ENCODE measurements around the gene CD244. TPM values are rescaled to one million over a fixed set of nuclear protein-coding genes. Genes with fewer than 3 reads are reported as not detected.
"Not testable (repeated sequence)": the region's sequence is repeated elsewhere in the genome, so short reads cannot be mapped to it uniquely, and the experiment has no call there.

The CD244 gene, protein sequence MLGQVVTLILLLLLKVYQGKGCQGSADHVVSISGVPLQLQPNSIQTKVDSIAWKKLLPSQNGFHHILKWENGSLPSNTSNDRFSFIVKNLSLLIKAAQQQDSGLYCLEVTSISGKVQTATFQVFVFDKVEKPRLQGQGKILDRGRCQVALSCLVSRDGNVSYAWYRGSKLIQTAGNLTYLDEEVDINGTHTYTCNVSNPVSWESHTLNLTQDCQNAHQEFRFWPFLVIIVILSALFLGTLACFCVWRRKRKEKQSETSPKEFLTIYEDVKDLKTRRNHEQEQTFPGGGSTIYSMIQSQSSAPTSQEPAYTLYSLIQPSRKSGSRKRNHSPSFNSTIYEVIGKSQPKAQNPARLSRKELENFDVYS
- under 1 TPM; 0.10 to 0.33 (median 0.21) TPM for polyA plus RNA-seq (ENCODE audit: insufficient read length in 4 of 4)

DNA sequence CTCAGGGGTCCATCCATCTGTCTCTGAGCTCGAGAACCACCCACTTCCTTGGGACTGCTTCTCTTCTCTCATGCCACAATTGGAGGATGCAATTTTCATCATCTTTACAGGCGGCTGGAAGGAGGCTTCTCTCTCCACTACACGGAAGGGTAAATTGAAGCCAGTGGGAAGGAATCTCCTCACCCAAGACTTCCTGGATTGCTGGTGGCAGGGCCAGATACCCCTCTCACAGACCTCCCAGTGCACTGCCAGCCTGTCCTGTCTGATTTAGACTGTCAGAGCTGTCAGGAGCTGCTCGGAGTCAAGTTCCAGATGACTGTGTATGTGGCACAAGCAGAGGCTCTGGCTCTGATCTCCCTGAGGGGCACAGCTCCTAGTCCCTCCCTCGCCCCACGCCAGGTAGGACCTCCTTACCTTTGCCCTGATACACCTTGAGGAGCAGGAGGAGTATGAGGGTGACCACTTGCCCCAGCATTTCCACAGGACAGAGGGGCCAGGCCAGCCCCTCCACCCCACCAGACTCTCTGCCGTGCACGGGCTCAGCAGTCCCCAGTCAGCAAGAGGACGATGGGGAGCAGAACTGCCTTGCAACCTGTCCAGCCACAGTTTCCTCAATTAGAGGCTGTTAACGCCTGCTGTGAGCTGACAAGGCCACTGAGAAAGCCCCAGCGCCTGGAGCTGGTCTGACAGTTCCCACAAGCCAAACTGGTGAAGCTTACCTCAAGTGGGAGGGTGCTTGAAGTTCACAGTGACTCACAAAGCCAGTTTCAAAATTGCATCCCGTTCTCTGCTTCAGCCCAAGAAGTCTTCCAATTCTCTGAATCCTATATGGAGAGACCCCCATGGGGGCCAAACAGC is at the start of gene CD244:
TSS of gene CD244 (minus strand) at position 685 of the 858 bp plus-strand sequence. CDS start at position 475, 210 bp downstream.
- DNase-seq (ENCODE audit: low read depth in 4 of 4, low spot score in 3 of 4) = no peak

DNA sequence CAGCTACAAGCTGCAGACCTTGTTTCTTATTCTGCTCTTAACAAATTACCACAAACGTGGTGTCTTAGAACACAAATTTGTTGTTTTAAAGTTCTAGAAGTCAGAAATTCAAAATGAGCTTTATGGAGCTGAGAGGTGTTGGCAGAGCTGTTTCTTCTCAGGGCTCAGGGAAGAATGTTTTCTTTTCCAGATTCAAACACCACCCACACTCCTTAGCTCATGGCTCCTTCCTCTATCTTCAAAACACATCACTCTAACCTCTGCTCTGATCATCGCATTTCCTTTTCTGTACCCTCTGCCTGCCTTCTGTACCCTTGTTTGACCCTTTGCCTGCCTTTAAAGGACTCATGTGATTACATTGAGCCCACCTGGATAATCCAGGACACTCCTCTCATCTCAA is 49.2 kb upstream of the CD244 start:
- no peak for DNase-seq (ENCODE audit: low read depth in 4 of 4, low spot score in 3 of 4)

DNA sequence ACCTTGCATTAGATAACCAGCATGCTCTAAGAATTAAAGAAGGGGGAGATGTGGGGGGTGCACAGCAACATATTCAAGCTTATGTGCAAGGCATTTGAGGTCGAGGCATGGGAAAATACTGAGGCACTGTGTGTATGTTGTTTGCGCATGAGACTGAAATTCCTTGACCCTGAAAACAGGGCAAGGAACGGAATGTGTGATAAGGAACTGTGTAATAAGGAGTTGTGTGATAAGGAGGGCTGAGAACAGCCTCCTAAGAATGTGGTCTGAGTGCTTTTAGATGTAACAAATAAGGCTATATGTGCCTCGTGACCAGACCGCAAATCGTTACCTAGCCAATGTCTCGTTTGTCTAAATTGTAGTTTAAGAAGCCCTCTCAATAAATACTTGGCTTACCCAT is 48.8 kb upstream of the CD244 start:
- DNase-seq (ENCODE audit: low read depth in 4 of 4, low spot score in 3 of 4) = no peak

DNA sequence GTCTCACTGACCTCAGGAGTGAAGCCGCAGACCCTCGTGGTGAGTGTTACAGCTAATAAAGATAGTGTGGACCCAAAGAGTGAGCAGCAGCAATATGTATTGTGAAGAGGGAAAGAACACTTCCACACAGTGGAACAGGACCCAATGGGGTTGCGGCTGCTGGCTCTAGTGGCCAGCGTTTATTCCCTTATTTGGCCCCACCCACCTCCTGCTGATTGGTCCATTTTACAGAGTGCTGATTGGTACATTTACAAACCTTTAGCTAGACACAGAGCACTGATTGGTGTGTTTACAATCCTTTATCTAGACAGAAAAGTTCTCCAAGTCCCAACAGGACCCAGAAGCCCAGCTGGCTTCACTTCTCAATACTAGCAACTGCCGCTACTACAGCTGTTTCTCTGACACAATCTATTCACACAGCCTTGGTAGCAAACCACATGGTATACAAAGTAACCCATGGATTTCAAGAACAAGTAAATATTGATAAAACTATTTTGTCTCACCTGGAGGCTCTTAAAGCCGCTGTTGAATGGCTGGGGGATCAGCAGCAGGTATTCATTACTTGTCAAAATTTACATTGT is 47.6 kb upstream of the CD244 start:
- no peak for DNase-seq (ENCODE audit: low read depth in 4 of 4, low spot score in 3 of 4)

DNA sequence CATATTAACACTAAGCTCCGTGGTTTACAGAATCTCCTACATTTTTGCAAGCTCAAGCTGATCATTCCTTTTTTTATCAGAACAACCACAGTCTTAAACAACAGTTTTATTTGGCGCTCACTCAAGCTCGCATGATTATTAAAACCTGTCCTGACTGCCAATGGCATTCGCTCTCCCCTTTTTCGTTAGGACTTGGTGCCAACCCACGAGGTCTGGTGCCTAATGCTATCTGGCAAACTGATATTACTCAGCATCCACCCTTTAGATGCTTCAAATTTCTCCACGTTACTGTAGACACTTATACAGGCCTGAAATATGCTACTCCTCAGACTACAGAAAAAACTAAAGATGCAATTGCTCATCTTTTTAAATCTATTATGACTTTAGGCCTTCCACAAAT is 45.3 kb upstream of the CD244 start:
- no peak for DNase-seq (ENCODE audit: low read depth in 4 of 4, low spot score in 3 of 4)

DNA sequence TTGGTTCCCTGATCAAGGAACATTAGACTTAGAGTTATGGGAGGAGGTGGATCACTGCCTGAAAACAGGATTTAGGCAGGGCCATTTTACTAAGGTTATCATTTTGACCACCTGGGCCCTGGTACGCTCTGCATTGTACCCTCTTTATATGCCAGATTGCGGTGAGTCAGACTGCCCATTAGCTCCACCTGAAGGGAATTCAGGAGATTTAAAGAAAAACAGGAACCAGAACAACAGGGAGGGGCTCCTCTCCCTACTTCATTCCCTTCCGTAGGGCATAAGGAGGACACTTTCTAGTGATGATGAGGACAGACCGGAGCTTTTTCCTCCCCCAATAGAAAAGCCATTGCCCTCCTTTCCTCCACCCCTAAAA is 42.9 kb upstream of the CD244 start:
- no peak for DNase-seq (ENCODE audit: low read depth in 4 of 4, low spot score in 3 of 4)

DNA sequence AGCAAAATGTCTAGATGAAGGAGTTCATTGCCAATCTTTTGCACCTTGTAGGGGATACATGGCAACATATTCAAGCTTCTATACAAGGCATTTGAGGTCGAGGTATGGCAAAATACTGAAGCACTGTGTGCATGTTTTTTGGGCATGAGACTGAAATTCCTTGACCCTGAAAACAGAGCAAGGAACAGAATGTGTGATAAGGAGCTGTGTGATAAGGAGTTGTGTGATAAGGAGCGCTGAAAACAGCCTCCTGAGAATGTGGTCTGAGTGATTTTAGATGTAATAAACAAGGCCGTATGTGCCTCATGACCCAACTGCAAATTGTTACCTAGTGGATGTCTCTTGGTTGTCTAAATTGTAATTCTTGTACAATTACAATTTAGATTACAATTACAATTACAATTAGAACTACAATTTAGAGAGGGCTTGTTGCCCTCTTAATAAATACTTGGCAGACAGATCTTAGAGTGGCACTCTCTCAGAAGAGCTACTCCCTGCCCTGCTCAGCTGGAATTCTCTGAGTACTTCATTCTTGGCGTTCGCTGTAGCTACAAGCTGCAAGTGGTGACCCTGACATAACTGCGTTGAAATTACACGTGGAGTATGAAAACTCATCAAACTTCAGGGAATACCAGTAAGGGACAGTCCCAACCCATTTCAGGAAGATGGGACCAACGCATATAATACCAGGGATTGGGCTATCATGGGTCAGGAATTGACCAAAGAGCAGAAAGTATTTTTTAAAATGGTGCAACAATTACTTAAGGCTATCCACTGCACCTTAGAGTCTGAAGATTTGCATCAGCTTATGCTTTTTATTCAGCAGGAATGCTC is 42.3 kb upstream of the CD244 start:
- no peak for DNase-seq (ENCODE audit: low read depth in 4 of 4, low spot score in 3 of 4)

DNA sequence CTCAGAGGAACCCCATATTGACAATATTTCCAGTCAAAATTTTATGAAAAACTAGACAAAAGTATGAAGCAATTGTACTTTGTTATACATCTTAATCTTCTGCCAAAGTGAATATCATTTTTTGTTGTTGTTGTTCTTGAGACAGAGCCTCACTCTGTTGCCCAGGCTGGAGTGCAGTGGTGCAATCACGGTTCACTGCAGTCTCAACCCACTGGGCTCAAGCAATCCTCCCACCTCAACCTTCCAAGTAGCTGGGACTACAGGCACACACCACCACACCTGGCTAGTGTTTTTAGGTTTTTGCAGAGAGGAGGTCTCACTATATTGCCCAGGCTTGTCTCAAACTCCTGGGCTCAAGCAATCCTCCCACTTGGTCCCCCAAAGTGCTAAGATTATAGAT is 39.6 kb upstream of the CD244 start:
- DNase-seq (ENCODE audit: low read depth in 4 of 4, low spot score in 3 of 4) = not testable (repeated sequence)

DNA sequence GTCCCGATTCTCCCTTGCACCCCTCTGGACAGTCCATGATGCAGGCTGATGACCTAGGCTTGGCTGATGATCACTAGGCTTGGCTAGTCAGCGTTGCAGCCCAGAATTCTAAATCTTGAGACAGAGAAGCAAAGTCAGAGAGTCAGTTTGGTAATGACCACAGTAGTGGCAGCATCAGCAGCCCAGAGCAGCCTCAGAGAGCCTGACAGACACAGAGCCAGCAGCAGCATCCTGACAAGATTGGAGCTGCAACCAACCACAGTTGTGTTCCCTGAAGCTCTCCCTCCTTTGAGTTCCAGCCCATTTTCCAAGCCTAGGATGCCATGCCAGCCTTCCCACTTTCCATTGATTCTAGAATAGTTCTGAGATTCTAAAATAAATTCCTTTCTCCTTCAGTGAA is 39.1 kb upstream of the CD244 start:
- DNase-seq (ENCODE audit: low read depth in 4 of 4, low spot score in 3 of 4) = no peak

DNA sequence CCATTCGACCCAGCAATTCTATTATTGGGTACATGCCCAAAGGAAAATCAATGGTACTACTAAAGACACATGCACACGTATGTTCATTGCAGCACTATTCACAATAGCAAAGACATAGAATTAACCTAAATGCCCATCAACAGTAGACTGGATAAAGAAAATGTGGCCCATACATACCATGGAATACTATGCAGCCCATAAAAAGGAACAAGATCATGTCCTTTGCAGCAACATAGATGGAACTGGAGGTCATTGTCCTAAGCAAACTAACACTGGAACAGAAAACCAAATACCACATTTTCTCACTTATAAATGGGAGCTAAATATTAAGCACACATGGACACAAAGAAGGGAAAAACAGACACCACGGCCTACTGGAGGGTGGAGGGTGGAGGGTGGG is 38.0 kb upstream of the CD244 start:
- DNase-seq (ENCODE audit: low read depth in 4 of 4, low spot score in 3 of 4) = not testable (repeated sequence)

DNA sequence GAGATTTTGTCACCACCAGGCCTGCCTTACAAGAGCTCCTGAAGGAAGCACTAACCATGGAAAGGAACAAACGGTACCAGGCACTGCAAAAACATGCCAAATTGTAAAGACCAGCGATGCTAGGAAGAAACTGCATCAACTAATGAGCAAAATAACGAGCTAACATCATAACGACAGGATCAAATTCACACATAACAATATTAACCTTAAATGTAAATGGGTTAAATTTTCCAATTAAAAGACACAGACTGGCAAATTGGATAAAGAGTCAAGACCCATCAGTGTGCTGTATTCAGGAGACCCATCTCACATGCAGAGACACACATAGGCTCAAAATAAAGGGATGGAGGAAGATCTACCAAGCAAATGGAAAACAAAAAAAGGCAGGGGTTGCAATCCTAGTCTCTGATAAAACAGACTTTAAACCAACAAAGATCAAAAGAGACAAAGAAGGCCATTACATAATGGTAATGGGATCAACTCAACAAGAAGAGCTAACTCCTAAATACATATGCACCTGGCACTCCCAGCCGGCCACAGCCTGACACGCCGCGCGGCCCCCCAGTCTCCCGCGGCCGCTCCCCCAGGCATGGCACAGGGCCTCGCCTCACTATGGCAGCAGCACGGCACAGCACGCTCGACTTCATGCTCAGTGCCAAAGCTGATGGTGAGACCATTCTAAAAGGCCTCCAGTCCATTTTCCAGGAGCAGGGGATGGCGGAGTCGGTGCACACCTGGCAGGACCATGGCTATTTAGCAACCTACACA is 31.9 kb upstream of the CD244 start:
- DNase-seq (ENCODE audit: low read depth in 4 of 4, low spot score in 3 of 4) = not testable (repeated sequence)

DNA sequence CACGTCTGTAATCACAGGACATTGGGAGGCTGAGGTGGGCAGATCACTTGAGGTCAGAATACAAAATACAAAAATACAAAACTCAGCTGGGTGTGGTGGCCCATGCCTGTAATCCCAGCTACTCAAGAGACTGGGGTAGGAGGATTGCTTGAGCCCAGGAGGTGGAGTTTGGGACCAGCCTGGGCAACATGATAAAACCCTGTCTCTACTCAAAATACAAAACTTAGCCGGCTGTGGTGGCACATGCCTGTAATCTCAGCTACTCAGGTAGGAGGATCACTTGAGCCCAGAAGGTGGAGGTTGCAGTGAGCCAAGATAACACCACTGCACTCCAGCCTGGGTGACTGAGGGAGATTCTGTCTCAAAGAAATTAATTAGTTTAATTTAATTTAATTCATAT is 28.8 kb upstream of the CD244 start:
- DNase-seq (ENCODE audit: low read depth in 4 of 4, low spot score in 3 of 4) = no peak

DNA sequence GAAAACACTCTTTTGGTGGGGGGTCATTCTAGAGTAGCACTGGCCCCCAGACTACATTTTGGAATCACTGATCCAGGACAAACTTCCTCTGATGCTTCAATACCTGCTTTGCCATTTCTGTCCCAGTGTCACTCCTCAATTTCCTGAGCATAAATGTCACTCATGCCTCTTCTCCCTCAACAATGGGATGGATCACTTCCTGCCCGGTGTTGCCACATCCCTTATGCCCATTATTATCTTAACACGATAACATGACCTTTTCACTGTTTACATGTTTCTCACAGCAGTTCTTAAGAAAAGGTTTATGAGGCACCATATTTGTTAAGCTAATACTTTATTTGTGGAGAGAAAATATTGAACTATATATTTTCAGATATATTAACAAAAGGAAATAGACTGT is 26.2 kb upstream of the CD244 start:
- no peak for DNase-seq (ENCODE audit: low read depth in 4 of 4, low spot score in 3 of 4)

DNA sequence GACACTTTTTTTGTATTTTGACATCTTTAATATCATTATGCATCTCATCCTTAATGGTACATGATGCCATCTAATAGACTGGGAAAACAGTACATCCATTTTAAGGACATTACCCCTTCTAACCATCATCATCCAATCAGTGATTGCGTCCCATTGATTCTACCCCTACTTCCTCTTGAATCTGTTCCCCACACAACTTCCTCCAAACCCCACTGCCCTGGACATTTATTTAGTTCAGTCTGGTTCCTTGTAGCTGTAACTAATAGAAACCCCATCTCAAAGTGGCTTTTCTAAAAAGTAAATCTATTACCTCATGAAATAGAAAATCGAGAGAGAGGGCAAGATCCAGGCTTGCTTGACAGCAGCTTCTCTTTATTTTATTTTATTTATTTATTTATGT is 24.4 kb upstream of the CD244 start:
- no peak for DNase-seq (ENCODE audit: low read depth in 4 of 4, low spot score in 3 of 4)

DNA sequence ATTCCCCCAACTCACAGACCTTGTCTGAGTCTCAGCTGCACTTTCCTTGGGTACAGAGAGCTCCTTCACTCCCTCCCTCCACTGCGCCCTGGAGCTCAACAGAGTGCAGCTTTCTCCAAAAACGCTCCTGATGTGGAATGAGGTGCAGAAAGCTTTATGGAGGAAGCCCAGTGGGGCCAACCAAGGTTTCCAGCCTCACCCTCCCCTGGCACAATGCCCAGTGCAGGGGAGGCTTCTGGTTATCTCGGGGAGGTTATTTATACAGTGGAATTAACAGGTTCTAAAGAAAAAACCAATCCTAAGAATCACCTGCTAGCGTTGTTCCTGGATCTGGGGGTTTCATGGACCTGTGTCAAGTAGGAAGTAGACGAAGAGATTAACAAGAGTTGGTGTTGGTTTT is 22.4 kb upstream of the CD244 start, which contains the start of gene ITLN1:
TSS of gene ITLN1 (minus strand) at position 139 of the 400 bp plus-strand sequence. CDS start 303 bp downstream, outside the sequence.
- DNase-seq (ENCODE audit: low read depth in 4 of 4, low spot score in 3 of 4) = no peak

DNA sequence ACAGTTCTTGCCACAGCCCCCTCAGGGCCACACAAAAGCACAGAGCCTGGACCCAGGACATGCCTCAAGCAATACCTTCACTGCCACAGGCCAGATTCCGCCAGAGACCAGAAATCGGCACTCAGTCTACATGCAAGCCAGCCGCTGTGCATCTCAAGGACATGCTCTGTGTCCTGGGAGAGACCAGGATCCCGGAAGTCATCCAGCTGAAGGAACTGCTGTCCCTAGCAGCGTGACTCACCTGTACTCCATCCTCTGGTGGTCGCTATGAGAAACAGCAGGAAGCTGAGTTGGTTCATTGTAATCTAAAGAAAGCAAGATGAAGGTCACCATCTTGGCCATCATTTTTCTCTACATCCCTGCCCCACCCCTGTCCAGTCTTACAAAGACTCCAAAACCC is 21.9 kb upstream of the CD244 start:
- DNase-seq (ENCODE audit: low read depth in 4 of 4, low spot score in 3 of 4) = no peak

DNA sequence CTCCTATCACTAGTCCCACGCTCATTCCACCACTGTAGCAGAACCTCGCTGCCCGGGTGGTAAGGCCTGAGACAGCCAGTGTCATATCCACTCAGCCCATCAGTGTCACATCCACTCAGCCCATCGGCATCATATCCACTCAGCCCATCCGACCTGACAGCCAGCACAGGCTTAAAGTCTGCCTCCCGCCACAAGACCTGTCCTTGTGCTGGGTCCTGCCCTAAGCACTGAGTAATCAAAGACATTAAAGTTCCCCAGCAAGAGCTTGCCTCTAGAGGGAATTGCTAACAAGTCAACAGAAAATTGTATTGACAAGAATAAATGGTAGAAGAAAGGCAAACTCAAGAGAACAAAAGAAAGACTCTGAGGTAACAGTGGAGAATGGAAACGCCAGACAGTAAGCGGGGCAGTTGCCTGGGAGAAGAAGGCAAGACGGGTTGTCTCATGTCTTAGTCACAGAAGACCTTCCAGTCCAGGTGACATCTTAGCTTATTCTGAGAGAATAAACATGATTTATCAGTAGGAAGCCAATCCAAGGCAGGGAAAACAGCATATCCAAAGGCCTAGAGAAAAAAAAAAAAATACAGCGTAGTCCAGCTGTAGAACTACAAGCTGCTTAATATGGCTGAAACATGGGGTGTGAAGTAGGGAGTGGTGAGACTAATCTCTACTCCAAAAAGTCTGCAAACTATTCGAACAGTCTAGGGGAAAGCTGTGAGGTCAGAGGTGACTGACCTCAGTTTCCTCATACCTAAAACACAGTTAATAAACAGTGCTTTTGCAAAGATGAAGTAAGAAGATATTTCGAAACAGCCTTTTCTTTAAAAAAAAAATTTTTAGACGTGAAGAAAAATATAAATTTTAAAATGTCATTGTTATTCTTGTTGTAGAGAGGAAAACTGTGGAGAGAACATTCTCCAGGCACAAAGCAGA is 21.2 kb upstream of the CD244 start:
- no peak for DNase-seq (ENCODE audit: low read depth in 4 of 4, low spot score in 3 of 4)

DNA sequence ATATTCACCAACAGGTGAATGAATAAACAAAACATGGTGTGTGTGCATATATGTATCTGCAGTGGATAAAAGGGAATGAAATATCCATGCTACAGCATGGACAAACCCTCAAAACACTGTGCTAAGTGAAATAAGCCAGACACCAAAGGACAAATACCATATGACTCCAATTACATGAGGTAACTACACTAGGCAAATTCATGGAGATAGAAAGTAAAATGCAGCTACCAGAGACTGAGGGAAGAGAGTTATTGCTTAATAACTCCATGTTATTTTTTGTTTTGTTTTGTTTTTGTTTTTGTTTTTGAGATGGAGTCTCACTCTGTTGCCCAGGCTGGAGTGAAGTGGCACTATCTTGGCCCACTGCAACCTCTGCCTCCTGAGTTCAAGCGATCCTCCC is 19.9 kb upstream of the CD244 start:
- DNase-seq (ENCODE audit: low read depth in 4 of 4, low spot score in 3 of 4) = no peak

DNA sequence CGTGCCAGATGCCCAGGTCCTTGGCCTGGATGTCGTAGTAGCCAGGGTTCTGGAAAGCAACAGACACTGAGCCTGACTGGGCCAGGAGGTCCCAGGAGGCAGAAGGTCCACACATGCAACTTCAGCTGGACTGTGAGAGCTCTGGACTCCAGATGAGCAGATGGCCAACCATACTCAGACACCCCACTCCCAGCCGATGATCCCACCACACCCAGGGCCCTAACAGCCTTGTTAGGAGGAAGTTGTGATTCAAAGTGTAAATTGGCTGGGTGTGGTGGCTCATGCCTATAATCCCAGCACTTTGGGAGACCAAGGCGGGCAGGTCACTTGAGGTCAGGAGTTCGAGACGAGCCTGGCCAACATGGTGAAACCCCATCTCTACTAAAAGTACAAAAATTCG is 18.6 kb upstream of the CD244 start:
- DNase-seq (ENCODE audit: low read depth in 4 of 4, low spot score in 3 of 4) = not testable (repeated sequence)
